IMR-90 (cell line): ENCODE measurements around the gene BIRC5.

ENCODE experiments used
- CTCF ChIP-seq: conservative IDR thresholded peaks from 2 replicates; pipeline ENCODE4 v1.5.1; 2012; ENCODE audit warnings: mild to moderate bottlenecking, low read depth, low read length, improper control_type of control experiment
- ELK1 ChIP-seq: fragments of 150-350 bp; IDR thresholded peaks from 2 replicates; pipeline ENCODE4 v1.6.1; 2016; ENCODE audit warnings: low read depth, mild to moderate bottlenecking, low read length, moderate library complexity, borderline replicate concordance

GRCh38 chr17:78185981-78186691 lies 27.9 kb upstream of the BIRC5 start:
- TF ChIP-seq CTCF, result no peak
- no peak for TF ChIP-seq ELK1
